Testis (tissue), 3 donors: Measurements from ENCODE around the gene GABBR2. TPM values are rescaled to one million over a fixed set of nuclear protein-coding genes. Genes with fewer than 3 reads are reported as not detected.

Source experiments
- DNase-seq: peaks from one replicate; pipeline ENCODE4 v3.0.0-alpha.2; 2019
- H3K27ac ChIP-seq, 2 donors: fragments of 200-600 bp; sonication (generic); one replicate each; pipeline ENCODE4 v1.5.1; 2019
- H3K27me3 ChIP-seq: fragments of 200-600 bp; sonication (generic); one replicate; pipeline ENCODE4 v1.5.1; 2019
- H3K36me3 ChIP-seq: fragments of 200-600 bp; sonication (generic); one replicate; pipeline ENCODE4 v1.5.1; 2017; ENCODE audit warnings: low read depth; ENCODE audit errors: missing control alignments
- H3K4me1 ChIP-seq: fragments of 200-600 bp; sonication (generic); one replicate; pipeline ENCODE4 v1.5.1; 2019
- H3K4me3 ChIP-seq, 2 donors: fragments of 200-600 bp; sonication (generic); one replicate each; pipeline ENCODE4 v1.5.1; 2017 to 2019
- H3K9me3 ChIP-seq: fragments of 200-600 bp; sonication (generic); one replicate; pipeline ENCODE4 v1.5.1; 2017
- CTCF ChIP-seq, 3 experiments: fragments of 450-650 bp in 2 of 3; fragments of 200-600 bp in 1 of 3; sonication (generic) in 1 of 3; IDR thresholded peaks; one replicate each; pipeline ENCODE4 v1.5.1; 2016 to 2019; ENCODE audit warnings: antibody characterized with exemption in 3 of 3, mild to moderate bottlenecking in 2 of 3, moderate library complexity in 1 of 3
- POLR2A ChIP-seq: fragments of 450-650 bp; IDR thresholded peaks from one replicate; pipeline ENCODE4 v1.6.1; 2017; ENCODE audit warnings: antibody characterized with exemption, mild to moderate bottlenecking, moderate library complexity
- WGBS, 2 donors: methylation state at CpG; one replicate each; pipeline ENCODE4 v1.1.5; 2018; 5-methylcytosine and 5-hydroxymethylcytosine counted together
- intact Hi-C: fragments of 100-400 bp; cut with DNase I; formaldehyde crosslinking; loops from one replicate; pipeline ENCODE4 v1.15.1; 2023; ENCODE audit warnings: low total_unique reads
- polyA plus RNA-seq: library from polyadenylated mRNA; stranded (reverse); fragments of 350-450 nt; fragmentation: Illumina TruSeq; extraction: RNeasy Lipid Tissue Mini Kit (QIAGEN cat#74804); gene quantifications from one replicate; pipeline ENCODE4 v1.2.3, GENCODE V29; 2014; ENCODE audit warnings: low read depth, low replicate concordance; ENCODE audit not compliant: insufficient read depth
- total RNA-seq, 2 donors: library from RNA; depleted of rRNA; stranded (reverse); fragments of >200 nt; gene quantifications; one replicate each; pipeline ENCODE4 v1.2.3, GENCODE V29; 2016

The GABBR2 gene
- total and polyA plus RNA-seq, 3 donors from 2014 or later: 3.0 to 8.1 (median 6.9) TPM

- intact Hi-C loops: no loop called here
- 90 to 95% methylated on average over 9 of the region's 9 CpGs for WGBS, 2 donors
- no peak for DNase-seq
- Histone ChIP-seq H3K36me3 (no peaks in the 10 kb centered on the region), H3K27ac (no peak overlapping the region), H3K9me3 (no peaks in the 10 kb centered on the region), H3K27me3 (no peaks in the 10 kb centered on the region), H3K4me1 (no peaks in the 10 kb centered on the region), H3K4me3 (no peak overlapping the region)
- no peak for TF ChIP-seq CTCF (IDR thresholded peaks at IDR 0.05)
- TF ChIP-seq POLR2A: no peak
Measured at GRCh38 chr9:98732801-98733200, 24.1 kb upstream of the GABBR2 start.

- no peak for TF ChIP-seq CTCF (IDR thresholded peaks at IDR 0.05)
- TF ChIP-seq POLR2A: no peak
- no peaks in the 10 kb centered on the region for H3K9me3 ChIP-seq
- H3K27ac ChIP-seq: no peak overlapping the region
- WGBS, 2 donors: 83 to 85% methylated on average over 10 of the region's 10 CpGs
- no peaks in the 10 kb centered on the region for H3K27me3 ChIP-seq
- no peak for DNase-seq
- intact Hi-C loops: no loop called here
- no peaks in the 10 kb centered on the region for H3K36me3 ChIP-seq
- H3K4me3 ChIP-seq: no peak overlapping the region
- no peaks in the 10 kb centered on the region for H3K4me1 ChIP-seq
Measured at GRCh38 chr9:98732091-98732490, 23.4 kb upstream of the GABBR2 start.

- Histone ChIP-seq H3K27me3 (no peaks in the 10 kb centered on the region), H3K4me3 (no peak overlapping the region), H3K36me3 (no peaks in the 10 kb centered on the region), H3K4me1 (no peaks in the 10 kb centered on the region), H3K9me3 (no peaks in the 10 kb centered on the region), H3K27ac (no peak overlapping the region)
- no peak for DNase-seq
- intact Hi-C loops: no loop called here
- 82 to 92% methylated on average over 5 of the region's 5 CpGs for WGBS, 2 donors
- TF ChIP-seq POLR2A (no peak), CTCF (IDR thresholded peaks at IDR 0.05) (no peak)
Measured at GRCh38 chr9:98730871-98731270, 22.1 kb upstream of the GABBR2 start.

GRCh38 chr9:98728500-98728899 lies 19.8 kb upstream of the GABBR2 start:
- DNase-seq: no peak
- intact Hi-C loops: no loop called here
- WGBS, 2 donors: 77 to 87% methylated on average over 11 of the region's 11 CpGs
- Histone ChIP-seq H3K27ac (no peak overlapping the region), H3K9me3 (no peaks in the 10 kb centered on the region), H3K36me3 (no peaks in the 10 kb centered on the region), H3K4me1 (no peaks in the 10 kb centered on the region), H3K27me3 (no peaks in the 10 kb centered on the region), H3K4me3 (no peak overlapping the region)
- no peak for TF ChIP-seq POLR2A
- no peak for TF ChIP-seq CTCF (IDR thresholded peaks at IDR 0.05)

- no peak for DNase-seq
- Histone ChIP-seq H3K27me3 (no peaks in the 10 kb centered on the region), H3K36me3 (no peaks in the 10 kb centered on the region), H3K27ac (no peak overlapping the region), H3K4me3 (no peak overlapping the region), H3K9me3 (no peaks in the 10 kb centered on the region), H3K4me1 (no peaks in the 10 kb centered on the region)
- TF ChIP-seq POLR2A (no peak), CTCF (IDR thresholded peaks at IDR 0.05) (no peak)
- intact Hi-C loops: no loop called here
- 66 to 67% methylated on average over 7 of the region's 7 CpGs for WGBS, 2 donors
Measured at GRCh38 chr9:98727428-98727827, 18.7 kb upstream of the GABBR2 start.
